ENCODE results near the gene MCM9.

GRCh38 chr6:118800394-118801071 is 134.4 kb downstream of the MCM9 start:
- TF ChIP-seq, protein P1, sequence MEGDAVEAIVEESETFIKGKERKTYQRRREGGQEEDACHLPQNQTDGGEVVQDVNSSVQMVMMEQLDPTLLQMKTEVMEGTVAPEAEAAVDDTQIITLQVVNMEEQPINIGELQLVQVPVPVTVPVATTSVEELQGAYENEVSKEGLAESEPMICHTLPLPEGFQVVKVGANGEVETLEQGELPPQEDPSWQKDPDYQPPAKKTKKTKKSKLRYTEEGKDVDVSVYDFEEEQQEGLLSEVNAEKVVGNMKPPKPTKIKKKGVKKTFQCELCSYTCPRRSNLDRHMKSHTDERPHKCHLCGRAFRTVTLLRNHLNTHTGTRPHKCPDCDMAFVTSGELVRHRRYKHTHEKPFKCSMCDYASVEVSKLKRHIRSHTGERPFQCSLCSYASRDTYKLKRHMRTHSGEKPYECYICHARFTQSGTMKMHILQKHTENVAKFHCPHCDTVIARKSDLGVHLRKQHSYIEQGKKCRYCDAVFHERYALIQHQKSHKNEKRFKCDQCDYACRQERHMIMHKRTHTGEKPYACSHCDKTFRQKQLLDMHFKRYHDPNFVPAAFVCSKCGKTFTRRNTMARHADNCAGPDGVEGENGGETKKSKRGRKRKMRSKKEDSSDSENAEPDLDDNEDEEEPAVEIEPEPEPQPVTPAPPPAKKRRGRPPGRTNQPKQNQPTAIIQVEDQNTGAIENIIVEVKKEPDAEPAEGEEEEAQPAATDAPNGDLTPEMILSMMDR (IDR thresholded peaks at IDR 0.05), result peak; percentile 76
- TF ChIP-seq JUN (IDR thresholded peaks at IDR 0.05), result no peak
- TF ChIP-seq EP300 (IDR thresholded peaks at IDR 0.05), result no peak
- TF ChIP-seq MAX (IDR thresholded peaks at IDR 0.05), result no peak
- TF ChIP-seq PHF8 (IDR thresholded peaks at IDR 0.05; ENCODE audit: borderline replicate concordance, low read depth), result no peak
- TF ChIP-seq ZC3H11A (IDR thresholded peaks at IDR 0.05), result no peak
- TF ChIP-seq RFX5 (IDR thresholded peaks at IDR 0.05), result no peak
- no peak for TF ChIP-seq EHF (CRISPR knock-in tag; IDR thresholded peaks at IDR 0.05)

Data from A549 (cell line).